Endothelial cell of umbilical vein (primary cell): ENCODE measurements around the gene BMP8A. TPM values are rescaled to one million over a fixed set of nuclear protein-coding genes. Genes with fewer than 3 reads are reported as not detected.
"Not testable (repeated sequence)": the region's sequence is repeated elsewhere in the genome, so short reads cannot be mapped to it uniquely, and the experiment has no call there.

ENCODE experiments used
- BruUV-seq: library from RNA; stranded (reverse); fragments of 400-500 nt; replicated peaks from 2 replicates; lab custom pipeline; 2021; lab: Mats Ljungman, UMichigan
- CTCF ChIA-PET: fragments of 300-600, 350-600 bp; sonication (Branson Sonifier 250); formaldehyde crosslinking; loops from one replicate; lab custom pipeline; 2021; ENCODE audit warnings: antibody characterized with exemption, inconsistent platforms; lab: Charles Lee
- POLR2A ChIA-PET: fragments of 300-600, 350-600 bp; sonication (Branson Sonifier 250); formaldehyde crosslinking; loops from one replicate; lab custom pipeline; 2021; ENCODE audit warnings: antibody characterized with exemption, inconsistent platforms; lab: Charles Lee
- DNase-seq: peaks from one replicate; pipeline ENCODE4 v3.0.0-alpha.2; 2011; ENCODE audit warnings: low read depth, low spot score
- FAIRE-seq: peaks from 2 replicates; lab custom pipeline; 2011; peaks lifted over from hg19 to GRCh38; lab: Jason Lieb, UNC
- H2AFZ ChIP-seq: 2 replicates; pipeline ENCODE4 v1.6.0; 2012; ENCODE audit warnings: low read depth, low read length, control low read depth, inconsistent platforms
- H3K27ac ChIP-seq: 2 replicates; pipeline ENCODE4 v1.5.1; 2011; ENCODE audit warnings: low read depth, mild to moderate bottlenecking, control low read depth, low read length, moderate library complexity; ENCODE audit not compliant: insufficient read depth
- H3K27me3 ChIP-seq, 2 experiments: 2 replicates each; pipeline versions ENCODE4 v1.6.0 to v1.6.1; 2011; ENCODE audit warnings: low read length in 2 of 2, mixed read lengths in 1 of 2; ENCODE audit not compliant: control insufficient read depth in 2 of 2, insufficient read depth in 2 of 2
- H3K36me3 ChIP-seq, 2 experiments: 2 replicates in 1 of 2; 3 replicates in 1 of 2; pipeline ENCODE4 v1.5.1; 2011; ENCODE audit warnings: low read length in 2 of 2, mild to moderate bottlenecking in 1 of 2, moderate library complexity in 1 of 2; ENCODE audit not compliant: control insufficient read depth in 2 of 2, insufficient read depth in 2 of 2; ENCODE audit errors: extremely low read depth in 1 of 2
- H3K4me1 ChIP-seq: 3 replicates; pipeline ENCODE4 v1.5.1; 2011; ENCODE audit warnings: mild to moderate bottlenecking, low read length; ENCODE audit not compliant: control insufficient read depth, insufficient read depth; ENCODE audit errors: extremely low read depth
- H3K4me2 ChIP-seq: 2 replicates; pipeline ENCODE4 v1.6.1; 2011; ENCODE audit warnings: low read length, control low read depth, mixed read lengths; ENCODE audit not compliant: insufficient read depth
- H3K4me3 ChIP-seq, 3 experiments: fragments of 200-600 bp in 1 of 3; sonication (generic), shearing (Covaris generic) in 1 of 3; replicated peaks in 1 of 3; 2 replicates each; pipeline ENCODE4 v1.5.1; 2011 to 2016; ENCODE audit warnings: control low read depth in 3 of 3, low read length in 3 of 3, mild to moderate bottlenecking in 2 of 3, inconsistent platforms in 1 of 3, low read depth in 1 of 3, moderate library complexity in 1 of 3; ENCODE audit not compliant: insufficient read depth in 1 of 3
- H3K79me2 ChIP-seq: 2 replicates; pipeline ENCODE4 v1.6.0; 2012; ENCODE audit warnings: low read length, inconsistent platforms; ENCODE audit not compliant: control insufficient read depth, insufficient read depth
- H3K9ac ChIP-seq: replicated peaks from 2 replicates; pipeline ENCODE3; 2011; ENCODE audit warnings: low read length, control low read depth; ENCODE audit not compliant: insufficient read depth; ENCODE audit errors: extremely low read depth
- H3K9me1 ChIP-seq: replicated peaks from 3 replicates; pipeline ENCODE4 v1.6.0; 2011; ENCODE audit warnings: mild to moderate bottlenecking, low read length; ENCODE audit not compliant: control insufficient read depth, insufficient read depth; ENCODE audit errors: extremely low read depth
- H3K9me3 ChIP-seq: replicated peaks from 2 replicates; pipeline ENCODE4 v1.5.1; 2012; ENCODE audit warnings: low read length, inconsistent platforms; ENCODE audit not compliant: control insufficient read depth, insufficient read depth
- H4K20me1 ChIP-seq: replicated peaks from 2 replicates; pipeline ENCODE3; 2011; ENCODE audit warnings: mild to moderate bottlenecking, low read length; ENCODE audit not compliant: control insufficient read depth, insufficient read depth; ENCODE audit errors: extremely low read depth
- CTCF ChIP-seq, 2 donors: IDR thresholded peaks; 1 replicate in 1 of 2; 2 replicates in 1 of 2; pipeline ENCODE4 v1.5.1; 2011; ENCODE audit warnings: low read length in 2 of 2, mild to moderate bottlenecking in 2 of 2, moderate library complexity in 2 of 2, control low read depth in 1 of 2, inconsistent platforms in 1 of 2, low read depth in 1 of 2; ENCODE audit not compliant: insufficient read depth in 1 of 2; ENCODE audit errors: extremely low read depth in 1 of 2
- EZH2 ChIP-seq: IDR thresholded peaks from 2 replicates; pipeline ENCODE4 v1.6.1; 2012; ENCODE audit warnings: borderline replicate concordance, low read depth, mild to moderate bottlenecking, moderate library complexity, low read length, inconsistent platforms; ENCODE audit not compliant: severe bottlenecking
- FOS ChIP-seq: IDR thresholded peaks from 2 replicates; pipeline ENCODE4 v1.6.1; 2011; ENCODE audit warnings: mild to moderate bottlenecking, low read length, moderate library complexity, borderline replicate concordance; ENCODE audit not compliant: insufficient read depth
- GATA2 ChIP-seq: IDR thresholded peaks from 2 replicates; pipeline ENCODE4 v1.7.0; 2011; ENCODE audit warnings: low read depth, mild to moderate bottlenecking, moderate library complexity, mixed read lengths, low read length; ENCODE audit not compliant: insufficient read length, insufficient read depth
- JUN ChIP-seq: IDR thresholded peaks from 2 replicates; pipeline ENCODE4 v1.6.1; 2011; ENCODE audit warnings: borderline replicate concordance, low read depth; ENCODE audit not compliant: insufficient read length, insufficient read depth
- MAX ChIP-seq: IDR thresholded peaks from 2 replicates; pipeline ENCODE4 v1.6.1; 2011; ENCODE audit not compliant: insufficient read depth, insufficient read length
- MYC ChIP-seq: IDR thresholded peaks from one replicate; pipeline ENCODE4 v1.6.1; 2011; ENCODE audit warnings: mild to moderate bottlenecking, low read depth, low read length
- POLR2A ChIP-seq: IDR thresholded peaks from 2 replicates; pipeline ENCODE4 v1.6.1; 2012; ENCODE audit warnings: low read depth, mild to moderate bottlenecking, control low read depth, low read length
- POLR2AphosphoS5 ChIP-seq: IDR thresholded peaks from 2 replicates; pipeline ENCODE4 v1.6.1; 2012; ENCODE audit warnings: low read depth, mild to moderate bottlenecking, control low read depth, low read length, moderate library complexity; ENCODE audit not compliant: insufficient read depth
- dilution Hi-C: fragments of 300-500 bp; cut with MboI; formaldehyde crosslinking; loops from one replicate; pipeline ENCODE4 v1.15.0; 2019; ENCODE audit warnings: low sequenced_read_pairs; ENCODE audit not compliant: extremely low pct_ligation_motif_present
- intact Hi-C: fragments of 100-400 bp; cut with micrococcal nuclease; formaldehyde crosslinking; loops from one replicate; pipeline ENCODE4 v1.10.0; 2022
- polyA plus RNA-seq, 4 experiments: library from polyadenylated mRNA; depleted of rRNA in 3 of 4; stranded (reverse) in 3 of 4; unstranded in 1 of 4; fragments of >200 nt; gene quantifications; 2 replicates each; pipeline versions ENCODE4 v1.2.1 to v1.2.3, GENCODE V29; 2011 to 2012; ENCODE audit warnings: missing spikeins in 1 of 4
- total RNA-seq: library from RNA; stranded (reverse); gene quantifications from 2 replicates; pipeline ENCODE4 v1.2.3, GENCODE V29; 2021

The BMP8A gene
- total and polyA plus RNA-seq, 2 donors (not counting 3 experiments of a cell fraction or from before 2014, with no cell fraction given): 0.25 to 0.44 TPM

DNA sequence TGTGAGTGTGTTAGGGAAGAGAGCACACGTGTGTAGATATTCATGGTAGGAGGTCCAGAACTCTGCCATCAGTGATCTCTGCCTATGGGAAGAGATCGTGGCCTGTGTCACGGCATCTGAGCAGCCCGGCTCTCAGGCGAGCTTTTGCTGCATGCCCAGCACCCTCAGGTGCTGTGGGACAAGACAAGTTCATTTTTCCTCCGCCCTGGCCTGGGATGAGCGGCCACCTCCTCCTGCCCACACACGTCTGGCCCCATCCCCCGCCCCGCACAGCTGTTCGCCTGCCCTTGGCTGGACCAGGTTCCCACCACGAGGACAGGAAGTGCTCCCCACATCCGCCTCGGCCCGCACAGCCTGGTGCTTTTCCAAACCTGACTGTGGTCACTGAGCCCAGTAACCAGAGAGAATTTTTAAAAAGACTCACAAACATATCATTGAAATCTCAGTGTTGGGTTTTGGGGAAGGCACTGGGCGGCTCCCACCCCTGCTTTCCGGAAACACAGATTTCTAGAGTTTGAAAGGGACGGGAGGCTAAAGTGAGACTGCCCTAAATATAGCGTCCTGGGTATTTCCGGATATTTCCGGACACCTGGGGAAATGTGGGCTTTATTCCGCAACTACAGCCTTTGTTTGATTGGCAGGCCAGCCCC, 18.0 kb downstream of the BMP8A start:
- H3K4me2 ChIP-seq: no peak overlapping the region

GRCh38 chr1:39510570-39511186, 19.2 kb downstream of the BMP8A start:
- intact Hi-C loops, H3K27me3 ChIP-seq, H3K79me2 ChIP-seq, POLR2A ChIA-PET, dilution Hi-C loops, H3K4me2 ChIP-seq, BruUV-seq, CTCF ChIA-PET, H3K4me3 ChIP-seq, H3K27ac ChIP-seq, H3K9me3 ChIP-seq, H3K4me1 ChIP-seq, H3K36me3 ChIP-seq, FAIRE-seq, H2AFZ ChIP-seq, H4K20me1 ChIP-seq, H3K9me1 ChIP-seq, H3K9ac ChIP-seq, DNase-seq: not testable (repeated sequence)

More for the DNA sequence above, 18.0 kb downstream of the BMP8A start:
- TF ChIP-seq MAX: no peak
- TF ChIP-seq EZH2: no peak
- no peak for TF ChIP-seq JUN
- TF ChIP-seq MYC: no peak
- TF ChIP-seq GATA2: no peak
- TF ChIP-seq FOS: no peak
- TF ChIP-seq POLR2A: no peak
- TF ChIP-seq POLR2AphosphoS5: no peak
- no peak for TF ChIP-seq CTCF (IDR thresholded peaks at IDR 0.05; ENCODE audit: extremely low read depth in 1 of 2, insufficient read depth in 1 of 2, low read depth in 1 of 2, low read length in 2 of 2)
- H2AFZ ChIP-seq: no peak overlapping the region
- H3K27me3 ChIP-seq: no peaks in the 10 kb centered on the region
- POLR2A ChIA-PET: no interaction called here
- H3K9ac ChIP-seq: no peak overlapping the region
- no peak for DNase-seq
- dilution Hi-C loops: no loop called here
- BruUV-seq: no TSS peak
- H3K4me1 ChIP-seq: no peaks in the 10 kb centered on the region
- H3K9me1 ChIP-seq: no peaks in the 10 kb centered on the region
- no peak overlapping the region for H3K4me3 ChIP-seq
- no peaks in the 10 kb centered on the region for H3K9me3 ChIP-seq
- H3K79me2 ChIP-seq: no peaks in the 10 kb centered on the region
- intact Hi-C loops: no loop called here
- no peaks in the 10 kb centered on the region for H3K36me3 ChIP-seq
- peak; percentile 26 for FAIRE-seq
- CTCF ChIA-PET: interaction anchor here (1.5 kb wide), 1 partner anchor 30 kb away, joined by 7 read pairs; no protein-coding TSS in a partner anchor
- no peaks in the 10 kb centered on the region for H4K20me1 ChIP-seq
- no peak overlapping the region for H3K27ac ChIP-seq
